Sigmoid colon (tissue), 3 donors: ENCODE data around the gene GNAI2.

Experiments
- POLR2A ChIP-seq, 2 donors: fragments of 450-650 bp; IDR thresholded peaks; one replicate each; pipeline ENCODE4 v1.6.1; 2016; ENCODE audit warnings: antibody characterized with exemption in 2 of 2, mild to moderate bottlenecking in 2 of 2, moderate library complexity in 2 of 2
- TF ChIP-seq, protein P1 (sequence below), 4 experiments: fragments of 450-650 bp in 3 of 4; fragments of 200-600 bp in 1 of 4; IDR thresholded peaks; one replicate each; pipeline ENCODE4 v1.5.1; 2016 to 2019; ENCODE audit warnings: antibody characterized with exemption in 4 of 4, mild to moderate bottlenecking in 3 of 4, moderate library complexity in 2 of 4

DNA sequence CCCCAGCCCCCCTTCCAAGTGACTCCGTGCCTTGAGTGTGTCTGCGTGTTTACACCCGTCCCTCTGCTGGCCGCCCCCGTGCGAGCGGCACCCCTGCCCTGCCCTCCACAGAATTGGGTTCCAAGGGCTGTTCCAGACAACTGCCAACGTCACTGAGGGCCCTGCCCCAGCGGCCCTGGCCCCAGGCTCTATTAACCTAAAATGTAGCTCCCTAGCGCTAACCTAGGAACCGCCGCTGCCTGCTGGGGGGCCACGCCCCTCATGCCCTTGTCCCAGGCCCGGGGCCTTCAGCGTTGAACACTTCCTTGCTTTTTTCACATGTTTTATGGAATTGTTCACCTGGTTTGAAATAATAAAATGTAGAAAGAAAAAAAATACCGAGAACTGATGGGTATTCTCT, 23.0 kb downstream of the GNAI2 start:
- TF ChIP-seq POLR2A (IDR thresholded peaks at IDR 0.05): no peak
- TF ChIP-seq, protein P1, sequence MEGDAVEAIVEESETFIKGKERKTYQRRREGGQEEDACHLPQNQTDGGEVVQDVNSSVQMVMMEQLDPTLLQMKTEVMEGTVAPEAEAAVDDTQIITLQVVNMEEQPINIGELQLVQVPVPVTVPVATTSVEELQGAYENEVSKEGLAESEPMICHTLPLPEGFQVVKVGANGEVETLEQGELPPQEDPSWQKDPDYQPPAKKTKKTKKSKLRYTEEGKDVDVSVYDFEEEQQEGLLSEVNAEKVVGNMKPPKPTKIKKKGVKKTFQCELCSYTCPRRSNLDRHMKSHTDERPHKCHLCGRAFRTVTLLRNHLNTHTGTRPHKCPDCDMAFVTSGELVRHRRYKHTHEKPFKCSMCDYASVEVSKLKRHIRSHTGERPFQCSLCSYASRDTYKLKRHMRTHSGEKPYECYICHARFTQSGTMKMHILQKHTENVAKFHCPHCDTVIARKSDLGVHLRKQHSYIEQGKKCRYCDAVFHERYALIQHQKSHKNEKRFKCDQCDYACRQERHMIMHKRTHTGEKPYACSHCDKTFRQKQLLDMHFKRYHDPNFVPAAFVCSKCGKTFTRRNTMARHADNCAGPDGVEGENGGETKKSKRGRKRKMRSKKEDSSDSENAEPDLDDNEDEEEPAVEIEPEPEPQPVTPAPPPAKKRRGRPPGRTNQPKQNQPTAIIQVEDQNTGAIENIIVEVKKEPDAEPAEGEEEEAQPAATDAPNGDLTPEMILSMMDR (IDR thresholded peaks at IDR 0.05): no peak
